ENCODE results near the gene CDK4.
A peak's percentile ranks its signal among the peaks of the same experiment; 100 is the strongest.

DNA sequence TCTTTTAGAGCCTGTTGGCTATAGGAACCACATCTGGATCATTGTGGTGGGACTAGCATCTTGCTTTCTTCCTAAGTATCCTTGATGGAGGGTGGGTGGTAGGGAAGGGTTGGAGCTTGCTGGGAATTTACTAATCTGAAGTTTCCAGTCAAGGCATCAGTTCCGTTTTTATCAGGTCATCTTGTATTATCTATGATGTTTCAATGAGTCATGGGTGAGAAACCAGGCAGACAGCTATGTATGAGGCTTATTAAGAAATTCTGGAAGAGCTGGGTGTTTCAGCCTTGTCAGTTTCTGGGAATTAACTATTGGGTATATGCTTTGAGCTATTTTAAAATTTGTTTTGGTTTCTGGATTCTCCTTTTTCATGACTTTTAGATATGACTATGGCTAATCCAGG, 41.8 kb upstream of the CDK4 start:
- TF ChIP-seq CEBPB (IDR thresholded peaks at IDR 0.05; ENCODE audit: low read depth, low read length): peak; percentile 72
- no peak for TF ChIP-seq RAD21 (IDR thresholded peaks at IDR 0.05; ENCODE audit: low read length)
- TF ChIP-seq, protein P1, sequence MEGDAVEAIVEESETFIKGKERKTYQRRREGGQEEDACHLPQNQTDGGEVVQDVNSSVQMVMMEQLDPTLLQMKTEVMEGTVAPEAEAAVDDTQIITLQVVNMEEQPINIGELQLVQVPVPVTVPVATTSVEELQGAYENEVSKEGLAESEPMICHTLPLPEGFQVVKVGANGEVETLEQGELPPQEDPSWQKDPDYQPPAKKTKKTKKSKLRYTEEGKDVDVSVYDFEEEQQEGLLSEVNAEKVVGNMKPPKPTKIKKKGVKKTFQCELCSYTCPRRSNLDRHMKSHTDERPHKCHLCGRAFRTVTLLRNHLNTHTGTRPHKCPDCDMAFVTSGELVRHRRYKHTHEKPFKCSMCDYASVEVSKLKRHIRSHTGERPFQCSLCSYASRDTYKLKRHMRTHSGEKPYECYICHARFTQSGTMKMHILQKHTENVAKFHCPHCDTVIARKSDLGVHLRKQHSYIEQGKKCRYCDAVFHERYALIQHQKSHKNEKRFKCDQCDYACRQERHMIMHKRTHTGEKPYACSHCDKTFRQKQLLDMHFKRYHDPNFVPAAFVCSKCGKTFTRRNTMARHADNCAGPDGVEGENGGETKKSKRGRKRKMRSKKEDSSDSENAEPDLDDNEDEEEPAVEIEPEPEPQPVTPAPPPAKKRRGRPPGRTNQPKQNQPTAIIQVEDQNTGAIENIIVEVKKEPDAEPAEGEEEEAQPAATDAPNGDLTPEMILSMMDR (conservative IDR thresholded peaks at IDR 0.05; ENCODE audit: low read depth, low read length): no peak
- no peak for TF ChIP-seq POLR2A (IDR thresholded peaks at IDR 0.05; ENCODE audit: low read depth, low read length)
- TF ChIP-seq MAFK (IDR thresholded peaks at IDR 0.05; ENCODE audit: low read depth, low read length): no peak
- no peak for TF ChIP-seq SMC3 (IDR thresholded peaks at IDR 0.05; ENCODE audit: low read depth, low read length)
- TF ChIP-seq MAZ (IDR thresholded peaks at IDR 0.05; ENCODE audit: borderline replicate concordance, low read depth, low read length): no peak
- TF ChIP-seq, protein P2, sequence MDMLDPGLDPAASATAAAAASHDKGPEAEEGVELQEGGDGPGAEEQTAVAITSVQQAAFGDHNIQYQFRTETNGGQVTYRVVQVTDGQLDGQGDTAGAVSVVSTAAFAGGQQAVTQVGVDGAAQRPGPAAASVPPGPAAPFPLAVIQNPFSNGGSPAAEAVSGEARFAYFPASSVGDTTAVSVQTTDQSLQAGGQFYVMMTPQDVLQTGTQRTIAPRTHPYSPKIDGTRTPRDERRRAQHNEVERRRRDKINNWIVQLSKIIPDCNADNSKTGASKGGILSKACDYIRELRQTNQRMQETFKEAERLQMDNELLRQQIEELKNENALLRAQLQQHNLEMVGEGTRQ (IDR thresholded peaks at IDR 0.05; ENCODE audit: low read depth, low read length): no peak
- TF ChIP-seq RCOR1 (IDR thresholded peaks at IDR 0.05; ENCODE audit: insufficient replicate concordance, low read length): no peak
- no peak for TF ChIP-seq BHLHE40 (IDR thresholded peaks at IDR 0.05; ENCODE audit: low read depth, low read length)
- TF ChIP-seq MXI1 (IDR thresholded peaks at IDR 0.05; ENCODE audit: borderline replicate concordance, low read depth, low read length): no peak

All from IMR-90 (cell line).